HG03039 (cell line): ENCODE measurements around the gene TFCP2.

ENCODE experiments used
- ATAC-seq: cut with Tn5 transposase; IDR thresholded peaks from one replicate; pipeline ENCODE4 v1.9.1; 2021; ENCODE audit warnings: mild to moderate bottlenecking, moderate library complexity; ENCODE audit not compliant: unreplicated experiment

TFCP2 gene

DNA sequence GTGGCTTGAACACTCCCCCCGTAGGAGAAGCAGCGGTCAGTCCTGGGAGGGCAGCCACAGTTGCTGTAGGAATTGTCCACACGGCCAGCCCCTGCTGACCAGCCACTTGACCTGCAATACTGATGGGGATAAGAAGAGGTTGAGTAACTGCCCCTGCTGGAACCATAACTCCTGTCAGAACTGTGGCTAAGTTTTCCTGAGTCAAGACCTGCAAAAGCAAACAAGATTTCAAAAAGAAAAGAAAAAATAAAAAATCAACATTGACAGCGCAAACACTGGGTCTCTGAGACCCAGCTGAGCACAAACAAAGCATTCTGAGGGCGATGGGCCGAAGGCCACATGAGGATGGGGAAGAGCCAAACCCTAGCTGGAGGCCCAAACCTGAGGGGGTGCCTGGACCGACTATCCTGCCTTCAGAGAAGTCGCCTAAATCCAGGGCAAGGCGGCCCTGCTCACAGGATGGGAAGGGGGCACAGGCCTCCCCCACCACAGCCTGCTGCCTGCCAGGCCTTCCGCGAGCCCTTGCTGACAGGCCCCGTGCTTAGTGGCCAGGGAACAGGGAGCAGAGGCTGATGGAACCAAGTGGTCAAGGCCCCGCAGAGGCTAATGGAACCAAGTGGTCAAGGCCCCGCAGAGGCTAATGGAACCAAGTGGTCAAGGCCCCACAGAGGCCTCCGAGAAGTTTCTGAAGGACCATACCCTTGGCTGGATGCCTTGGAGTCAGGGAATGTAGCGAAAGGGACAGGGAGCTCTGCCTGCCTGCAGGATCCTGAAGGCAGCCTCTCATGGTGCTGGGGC, 25.8 kb upstream of the TFCP2 start:
- no peak for ATAC-seq

DNA sequence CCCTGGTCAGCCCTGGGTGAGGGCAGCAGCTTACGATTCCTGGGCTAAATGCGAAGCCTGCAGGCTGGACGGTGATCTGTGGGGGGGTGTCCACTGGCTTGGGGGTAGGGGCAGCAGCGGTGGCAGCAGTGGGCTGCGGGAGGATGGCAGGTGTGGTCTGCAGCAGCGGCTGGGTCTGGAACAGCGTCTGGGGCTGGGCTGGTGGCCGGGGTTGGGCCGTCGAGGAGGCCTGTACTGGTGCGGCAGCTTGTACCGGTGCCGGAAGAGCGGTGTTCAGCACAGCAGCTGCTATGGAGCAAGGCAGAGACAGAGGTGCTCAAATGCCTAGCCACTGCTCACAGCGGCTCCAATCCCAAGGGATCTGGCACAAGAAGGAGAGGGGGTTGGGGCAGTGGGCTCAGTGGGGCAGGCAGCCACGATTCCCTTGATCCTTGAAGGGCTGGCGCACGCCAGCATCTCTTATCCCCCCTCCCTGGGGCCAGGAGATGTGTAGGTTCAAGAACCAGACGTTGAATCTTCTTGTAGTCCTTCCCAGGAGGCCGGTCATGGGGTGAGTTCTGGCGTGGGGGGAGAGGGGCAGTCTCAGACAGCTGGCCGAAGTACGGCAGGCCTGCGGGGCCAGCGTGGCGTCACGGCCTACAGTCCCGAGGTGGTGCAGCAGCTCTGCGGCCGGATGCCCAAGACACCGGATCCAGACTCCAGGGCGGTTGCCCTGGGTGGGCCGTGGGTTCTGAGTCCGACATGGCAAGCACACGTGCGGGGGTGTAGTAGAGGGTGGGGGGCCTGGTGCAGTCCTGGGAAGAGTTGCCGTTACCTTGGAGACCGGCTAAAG, 25.0 kb upstream of the TFCP2 start:
- no peak for ATAC-seq

DNA sequence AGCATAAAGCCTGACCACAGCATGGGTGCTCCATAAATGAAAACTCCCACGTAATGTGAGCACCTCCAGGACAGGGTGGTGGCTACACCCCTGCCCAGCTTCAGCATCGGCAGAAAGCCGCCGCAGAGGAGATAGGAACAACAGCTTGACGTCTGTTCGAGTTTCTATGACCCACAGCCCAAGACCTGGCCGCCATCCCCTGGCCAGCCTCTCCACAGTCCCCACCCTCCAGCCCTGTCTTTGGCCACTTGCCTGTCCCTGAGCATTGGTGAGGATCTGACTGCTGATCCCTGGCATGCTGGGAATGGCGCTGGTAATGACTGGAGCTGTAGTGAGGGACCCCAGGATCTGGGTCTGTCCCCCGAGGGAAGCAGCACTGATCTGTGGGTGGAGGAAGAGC, 23.6 kb upstream of the TFCP2 start:
- no peak for ATAC-seq

DNA sequence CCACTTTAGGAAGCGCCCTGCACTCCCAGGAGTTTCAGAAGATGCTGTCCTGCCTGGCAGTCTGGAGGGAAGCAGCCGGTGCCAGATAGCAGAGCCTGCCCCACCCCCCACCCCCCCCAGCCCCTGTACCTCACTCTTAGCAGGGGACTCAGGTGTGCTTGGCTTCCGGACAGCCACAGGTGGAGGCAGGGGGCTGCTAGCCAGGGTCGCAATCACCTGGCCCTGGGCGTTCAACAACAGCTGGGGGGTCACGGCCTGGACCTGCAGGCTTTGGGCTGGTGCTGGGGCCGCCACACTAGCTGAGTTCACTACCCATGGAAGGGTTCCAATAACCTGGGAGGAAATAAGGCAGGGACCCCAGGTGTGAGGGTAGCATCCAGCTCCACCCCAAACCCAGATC, 22.9 kb upstream of the TFCP2 start:
- ATAC-seq = no peak

DNA sequence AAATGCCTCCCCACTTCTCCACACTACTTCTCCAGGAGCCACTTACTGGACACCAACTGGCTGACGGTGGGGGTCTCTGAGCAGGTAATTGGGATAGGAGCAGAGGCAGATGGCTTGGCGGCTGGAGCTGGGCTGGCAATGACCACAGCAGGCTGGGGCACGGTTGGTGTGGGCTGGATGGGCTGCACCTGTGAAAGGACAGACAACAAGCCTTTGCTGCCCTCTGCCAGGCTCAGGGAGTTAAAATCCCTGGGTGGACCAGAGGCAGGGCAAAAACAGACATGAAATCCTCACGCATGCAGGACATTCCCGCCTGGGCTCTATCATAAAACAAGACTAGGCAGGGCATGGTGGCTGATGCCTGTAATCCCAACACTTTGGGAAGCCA, 19.3 kb upstream of the TFCP2 start:
- no peak for ATAC-seq

DNA sequence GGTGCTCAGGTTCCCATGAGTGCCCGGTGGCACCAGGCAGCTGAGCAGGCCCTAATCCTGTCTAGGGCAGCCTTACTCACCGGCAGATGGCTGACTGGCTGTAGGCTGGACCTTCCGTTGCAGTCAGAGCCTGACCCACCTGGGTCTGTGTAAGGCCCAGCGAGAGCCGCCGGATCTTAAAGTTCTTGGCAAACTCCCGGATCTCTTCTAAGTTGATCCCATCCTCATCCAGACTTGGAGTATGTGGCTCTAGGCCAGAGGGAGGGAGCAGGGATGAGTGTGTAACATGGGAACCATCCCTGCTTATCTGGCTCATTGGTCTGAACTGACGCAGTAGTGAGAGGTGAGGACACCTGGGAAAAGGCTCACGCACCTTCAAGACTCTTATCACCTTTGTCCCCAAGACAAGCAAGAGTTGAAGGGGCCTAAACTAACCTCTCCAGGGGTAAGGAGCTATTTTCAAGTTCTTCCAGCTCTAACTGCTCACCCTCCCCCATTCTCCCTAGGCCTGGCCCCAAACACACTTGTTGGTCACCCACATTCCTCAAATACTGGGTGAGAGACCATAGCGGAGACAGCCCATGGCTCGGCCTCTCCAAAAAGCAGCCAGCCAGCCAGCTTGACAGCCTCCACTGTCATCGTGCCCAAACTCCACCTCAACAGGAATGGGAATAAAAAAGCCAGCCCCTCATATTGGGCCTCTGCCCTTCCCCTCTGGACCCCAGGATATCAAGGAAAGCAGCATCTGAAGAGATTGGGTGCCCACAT, 18.8 kb upstream of the TFCP2 start:
- ATAC-seq = no peak

DNA sequence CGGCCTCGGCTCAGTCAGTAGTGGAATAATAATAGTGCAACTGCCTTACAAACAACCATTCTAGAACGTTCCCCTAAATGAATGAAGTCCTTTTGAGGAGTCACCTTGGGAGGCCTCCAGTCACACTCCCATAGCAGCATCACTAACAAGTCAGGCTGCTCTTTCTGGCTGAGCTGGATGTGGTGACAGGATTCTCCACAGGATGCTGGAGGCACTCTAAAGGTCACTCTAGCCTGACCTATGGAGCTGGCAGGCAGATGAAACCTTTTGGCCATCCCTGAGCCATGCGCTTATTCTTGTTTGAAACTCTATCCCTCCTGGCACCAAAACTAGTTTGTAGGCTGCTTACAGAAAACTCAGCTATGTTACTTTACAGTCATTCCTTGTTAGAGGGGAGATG, 17.9 kb upstream of the TFCP2 start:
- ATAC-seq = no peak

DNA sequence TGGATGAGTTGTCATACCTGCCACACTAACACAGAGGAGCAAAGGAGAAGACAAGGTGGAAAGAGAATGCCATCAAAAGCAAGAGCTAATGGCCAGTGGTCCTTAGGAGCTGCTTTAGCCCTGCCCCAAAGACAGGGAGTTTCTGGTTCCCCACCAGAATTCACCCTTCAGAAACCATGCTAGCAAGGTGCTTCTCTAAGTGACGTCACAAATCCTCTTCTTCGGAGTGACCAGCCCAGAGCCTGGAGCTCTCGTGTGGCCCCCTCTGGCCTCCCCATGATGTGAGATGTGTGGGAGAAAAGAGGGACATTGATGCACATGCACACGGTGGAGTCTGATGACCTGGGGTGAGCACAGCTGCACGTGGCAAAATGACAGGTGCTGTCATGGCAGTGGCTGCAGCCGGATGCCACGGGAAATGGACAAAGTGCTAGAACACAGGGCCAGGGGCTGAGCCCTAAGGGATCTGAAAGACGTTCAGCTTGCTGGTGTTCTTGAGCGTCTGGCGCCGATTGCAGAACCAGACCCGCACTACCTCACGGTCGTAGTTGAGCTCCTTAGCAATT, 16.9 kb upstream of the TFCP2 start:
- no peak for ATAC-seq

DNA sequence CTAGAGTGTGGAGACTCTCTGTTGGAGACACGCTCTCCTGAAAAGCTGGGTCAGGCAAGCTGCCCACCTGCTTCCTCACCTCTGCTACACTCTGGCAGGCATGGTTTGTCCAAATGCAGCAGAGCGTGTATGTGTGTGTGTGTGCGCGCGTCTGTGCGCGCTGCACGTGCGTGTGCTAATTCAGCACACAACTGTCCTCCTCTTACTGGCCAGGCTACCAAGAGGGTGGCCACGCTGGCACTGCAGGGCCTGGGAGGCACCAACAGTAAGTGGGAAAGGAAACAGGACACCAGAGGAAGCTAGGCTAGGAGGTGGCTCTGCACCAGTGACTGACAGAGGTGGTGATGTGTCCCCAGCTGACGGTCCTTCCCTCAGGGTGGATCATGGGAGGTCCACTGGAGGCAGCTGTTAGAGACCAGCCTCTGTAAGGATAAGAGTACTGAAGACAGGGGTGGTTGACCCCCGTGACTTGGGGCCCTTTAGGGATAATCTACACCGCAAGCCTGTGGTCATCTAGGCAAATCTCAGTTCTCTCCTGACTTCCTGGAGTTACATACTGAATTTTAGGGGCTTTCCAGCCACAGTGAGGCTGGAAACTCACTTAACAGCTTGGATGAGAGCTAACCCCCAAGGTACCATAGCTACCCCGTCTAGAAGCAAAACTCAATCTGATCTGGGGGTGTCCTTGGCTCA, 15.6 kb upstream of the TFCP2 start:
- ATAC-seq = no peak

DNA sequence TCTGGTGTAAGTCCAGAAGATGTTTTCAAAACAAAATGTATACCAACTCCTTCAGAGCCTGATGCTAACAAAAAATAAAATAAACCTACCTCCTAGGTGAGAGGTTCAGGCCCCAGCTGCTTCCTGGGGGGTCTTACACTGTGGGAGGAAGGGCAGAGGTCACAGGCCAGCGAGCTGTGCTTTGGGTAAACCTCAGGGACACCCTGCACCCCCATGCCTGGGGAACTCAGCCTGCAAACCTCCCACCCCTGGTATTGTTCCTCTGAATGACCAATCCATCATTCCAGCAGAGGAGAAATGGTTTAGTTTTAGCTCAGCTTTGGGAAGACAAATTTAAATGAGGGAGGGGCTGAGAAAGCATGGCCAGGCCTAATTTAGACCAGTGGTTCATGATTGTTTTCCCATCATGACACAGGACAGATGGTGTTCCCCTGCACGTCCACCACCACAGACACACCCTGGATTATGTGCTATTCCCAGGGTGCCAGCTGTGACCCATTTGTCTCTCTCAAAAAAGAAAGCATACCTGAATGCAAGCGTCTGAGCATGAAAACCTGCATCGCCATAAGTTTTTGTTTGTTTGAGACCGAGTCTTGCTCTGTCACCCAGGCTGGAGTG, 14.5 kb upstream of the TFCP2 start:
- no peak for ATAC-seq

DNA sequence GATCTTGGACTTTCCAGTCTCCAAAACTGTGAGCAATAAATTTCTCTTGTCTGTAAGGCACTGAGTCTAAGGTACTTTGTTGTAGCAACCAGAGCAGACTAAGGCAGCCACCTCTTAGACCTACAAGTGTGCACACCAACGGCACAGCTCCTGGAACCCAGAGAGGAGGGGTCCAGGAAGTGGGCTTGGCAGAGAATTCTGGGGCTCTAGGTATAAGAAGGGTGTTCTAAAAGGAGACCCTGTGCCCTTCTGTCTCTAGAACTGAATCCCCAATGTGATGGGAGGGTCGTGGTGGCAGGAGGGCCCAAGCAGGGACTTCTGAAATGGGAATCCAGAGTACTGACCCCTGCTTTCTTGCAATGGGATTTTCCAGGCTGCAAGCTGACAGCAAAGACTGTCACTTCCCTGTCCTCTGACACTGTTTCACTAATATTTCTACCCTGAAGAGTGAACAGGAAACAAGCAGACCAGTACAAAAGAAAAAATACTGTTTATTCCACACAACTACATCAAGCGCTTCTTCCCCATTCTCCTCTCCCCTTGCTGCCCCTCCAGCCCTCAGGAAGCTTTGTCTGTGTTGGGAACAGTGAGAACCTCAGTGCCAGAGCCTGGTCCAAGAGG, 13.6 kb upstream of the TFCP2 start:
- no peak for ATAC-seq

DNA sequence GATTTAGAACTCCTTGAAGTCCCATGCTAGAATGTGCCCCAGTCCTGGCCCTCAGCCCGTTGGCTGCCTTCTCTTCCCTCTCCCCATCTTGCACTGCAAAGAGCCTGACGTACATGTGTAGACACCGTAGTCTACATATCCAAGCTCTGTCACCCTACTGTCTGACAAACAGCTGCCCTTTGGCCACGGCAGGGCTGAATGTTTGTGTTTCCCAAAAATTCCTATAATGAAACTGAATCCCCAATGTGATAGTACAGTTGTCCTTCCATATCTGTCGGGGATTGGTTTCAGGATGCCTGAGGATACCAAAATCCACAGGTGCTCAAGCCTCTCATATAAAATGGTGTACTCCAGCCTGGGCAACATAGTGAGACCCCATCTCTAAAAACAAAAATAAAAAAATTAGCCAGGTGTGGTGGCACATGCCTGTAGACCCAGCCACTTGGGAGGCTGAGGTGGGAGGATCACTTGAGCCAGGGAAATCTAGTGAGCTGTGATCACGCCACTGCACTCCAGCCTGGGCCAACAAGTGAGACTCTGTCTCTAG, 12.3 kb upstream of the TFCP2 start:
- no peak for ATAC-seq

DNA sequence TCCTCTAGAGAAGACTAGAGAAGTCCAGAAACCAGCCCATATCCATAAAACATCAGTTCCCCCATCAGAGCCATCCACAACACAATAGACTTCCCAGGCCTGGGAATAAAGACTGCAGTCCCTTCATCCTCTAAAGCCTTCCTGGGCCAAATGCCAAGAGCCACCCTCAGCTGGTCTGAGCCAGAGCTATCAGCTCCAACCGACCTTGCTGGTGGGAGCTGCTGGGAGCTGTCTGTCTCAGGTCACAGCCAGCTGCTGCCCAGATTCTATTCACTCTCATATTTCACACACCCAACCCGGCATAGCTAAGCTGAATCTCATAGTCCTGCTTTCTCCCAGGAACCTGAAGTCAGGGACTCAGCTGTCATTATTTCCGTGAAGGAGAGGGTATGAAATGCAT, 10.9 kb upstream of the TFCP2 start:
- no peak for ATAC-seq

DNA sequence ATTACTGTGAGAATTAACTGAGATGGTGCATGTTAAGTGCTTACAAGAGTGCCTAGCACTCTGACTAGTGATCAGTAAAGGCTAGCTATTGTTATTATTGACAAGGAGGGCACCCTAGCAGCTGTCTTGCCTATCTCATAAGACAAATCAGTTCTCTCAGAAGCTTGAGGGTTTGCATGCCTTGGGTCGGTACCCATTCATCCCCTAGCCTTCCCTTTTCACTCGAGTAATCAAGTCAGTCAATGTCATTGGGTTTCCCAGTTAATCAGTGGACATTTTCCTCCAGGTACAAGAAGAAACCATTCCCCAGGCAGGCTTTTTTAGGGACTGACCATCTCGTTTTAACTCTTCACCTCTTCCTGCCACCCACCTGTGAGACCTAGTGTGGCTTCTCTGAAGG, 10.4 kb upstream of the TFCP2 start:
- no peak for ATAC-seq

DNA sequence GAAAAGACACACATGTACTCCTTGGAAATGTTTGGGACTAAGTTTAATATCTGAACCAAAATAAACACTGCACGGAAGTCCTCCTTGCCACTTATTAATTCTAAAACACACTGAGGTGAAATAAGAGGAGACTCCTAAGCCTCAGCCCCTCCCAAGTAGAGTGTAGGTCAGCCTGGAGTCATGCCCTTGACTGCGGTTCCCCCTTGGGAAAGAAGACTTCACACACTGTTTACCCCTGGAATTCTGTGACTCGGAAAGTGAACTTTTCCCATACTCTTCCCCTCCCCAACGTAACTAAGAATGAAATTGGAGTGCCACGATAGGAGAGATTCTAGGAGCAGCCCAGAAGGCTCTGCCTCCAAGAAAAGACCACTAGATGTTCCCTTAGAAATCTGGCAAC, 8.6 kb upstream of the TFCP2 start:
- no peak for ATAC-seq

DNA sequence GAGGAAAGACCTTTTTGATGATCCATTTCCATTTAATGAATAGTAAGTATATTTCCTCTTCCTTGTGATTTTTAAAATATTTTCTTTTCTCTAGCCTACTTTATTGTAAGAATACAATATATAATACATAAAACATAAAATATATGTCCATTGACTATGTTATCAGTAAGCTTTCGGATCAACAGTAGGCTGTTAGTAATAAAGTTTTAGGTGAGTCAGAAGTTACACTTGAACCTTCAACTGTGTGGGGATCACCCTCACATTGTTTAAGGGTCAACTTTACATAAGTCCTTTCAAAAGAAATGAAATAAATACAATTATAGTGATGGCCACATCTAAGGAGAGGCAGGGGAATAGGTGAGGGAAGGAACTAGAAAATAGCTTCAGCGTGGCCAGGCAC, 5.0 kb upstream of the TFCP2 start:
- no peak for ATAC-seq

DNA sequence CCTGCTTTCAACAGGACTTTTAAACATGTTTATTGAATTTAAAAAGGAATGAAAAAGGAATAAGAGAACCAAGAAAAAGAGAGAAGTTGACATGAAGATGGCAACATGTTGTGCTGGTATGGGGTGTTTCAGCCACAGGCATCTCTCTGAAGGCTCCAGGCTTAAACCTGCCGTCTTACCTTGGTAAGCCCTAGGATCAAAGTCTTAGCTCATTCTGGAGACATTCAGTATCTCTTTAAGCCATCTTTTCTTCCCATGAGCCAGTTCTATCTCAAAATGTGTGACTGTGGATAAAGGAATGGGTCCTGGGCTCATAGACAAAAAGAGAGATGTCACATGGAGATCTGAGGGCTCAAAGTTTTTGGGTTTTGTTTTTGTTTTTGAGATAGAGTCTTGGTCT, 1.6 kb upstream of the TFCP2 start:
- ATAC-seq = no peak

DNA sequence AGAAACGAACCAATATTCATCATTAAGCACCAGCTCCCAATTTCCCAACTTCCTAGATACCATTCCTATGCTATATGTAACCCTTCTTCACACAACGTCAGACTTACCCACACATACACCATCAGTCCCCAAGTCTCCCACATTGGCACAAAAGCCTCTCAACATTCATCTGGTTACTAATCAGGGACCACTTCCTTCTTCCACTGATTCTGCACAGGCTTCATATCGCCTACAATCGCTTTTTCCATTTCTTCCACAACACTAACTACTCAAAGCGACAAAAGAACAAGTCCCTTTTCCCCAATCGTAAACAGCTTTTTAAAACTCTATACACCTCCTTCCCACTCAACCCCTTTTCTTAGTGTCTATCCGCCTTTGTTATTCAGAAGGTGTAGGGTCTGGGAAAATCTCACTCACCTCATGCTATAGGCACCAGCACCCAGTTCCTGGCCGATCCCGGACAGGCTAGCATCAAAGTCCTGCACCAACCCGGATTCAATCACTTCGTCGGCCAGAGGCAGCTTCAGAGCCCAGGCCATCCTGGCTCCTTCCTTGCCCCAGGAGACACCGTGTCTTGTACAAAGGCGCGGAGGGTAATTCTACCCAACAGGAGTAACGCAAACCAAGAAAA, 936 bp downstream of the TFCP2 start:
- ATAC-seq = peak; percentile 15

DNA sequence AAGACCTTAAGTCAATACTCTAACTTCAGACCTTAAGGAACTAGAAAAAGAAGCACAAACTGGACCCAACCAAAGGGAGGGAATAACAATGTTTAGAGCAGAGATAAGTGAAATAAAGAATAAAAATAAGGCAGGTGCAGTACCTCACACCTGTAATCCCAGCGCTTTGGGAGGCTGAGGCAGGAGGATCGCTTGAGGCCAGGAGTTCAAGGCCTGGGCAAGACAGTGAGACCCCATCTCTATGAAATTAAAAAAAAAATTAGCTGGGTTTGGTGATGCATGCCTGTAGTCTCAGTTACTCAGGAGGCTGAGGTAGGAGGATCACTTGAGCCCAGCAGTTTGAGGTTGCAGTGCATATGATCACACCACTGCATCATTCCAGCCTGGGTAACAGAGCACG, 9.1 kb downstream of the TFCP2 start:
- no peak for ATAC-seq
